Measurements from ENCODE around the gene TUBB.

TUBB gene

GRCh38 chr6:30690403-30691207 lies 29.5 kb upstream of the TUBB start, which contains the start of gene NRM (continued):
- TF ChIP-seq PATZ1 (tag by site-specific recombination; IDR thresholded peaks at IDR 0.05) (peak; percentile 85), ZSCAN30 (tag by site-specific recombination; IDR thresholded peaks at IDR 0.05) (no peak), ZNF362 (tag by site-specific recombination; IDR thresholded peaks at IDR 0.05) (no peak), BCL11B (tag by site-specific recombination; IDR thresholded peaks at IDR 0.05; ENCODE audit: low read depth) (no peak), ZNF335 (tag by site-specific recombination; conservative IDR thresholded peaks at IDR 0.05) (peak; percentile 76), PRDM1 (tag by site-specific recombination; IDR thresholded peaks at IDR 0.05) (no peak), ZNF501 (tag by site-specific recombination; IDR thresholded peaks at IDR 0.05) (no peak), FEZF1 (tag by site-specific recombination; IDR thresholded peaks at IDR 0.05) (no peak), ZNF791 (tag by site-specific recombination; IDR thresholded peaks at IDR 0.05) (no peak), ZNF48 (tag by site-specific recombination; IDR thresholded peaks at IDR 0.05) (no peak), MYNN (tag by site-specific recombination; IDR thresholded peaks at IDR 0.05; ENCODE audit: borderline replicate concordance) (no peak), ZNF610 (tag by site-specific recombination; IDR thresholded peaks at IDR 0.05; ENCODE audit: borderline replicate concordance) (no peak), ZFP41 (tag by site-specific recombination; IDR thresholded peaks at IDR 0.05; ENCODE audit: borderline replicate concordance) (no peak), ZNF704 (tag by site-specific recombination; IDR thresholded peaks at IDR 0.05) (no peak), ZNF777 (tag by site-specific recombination; IDR thresholded peaks at IDR 0.05; ENCODE audit: borderline replicate concordance) (no peak), ZNF23 (tag by site-specific recombination; IDR thresholded peaks at IDR 0.05; ENCODE audit: borderline replicate concordance) (no peak), GLI4 (tag by site-specific recombination; IDR thresholded peaks at IDR 0.05) (no peak), ZNF677 (tag by site-specific recombination; IDR thresholded peaks at IDR 0.05) (no peak), ZNF624 (tag by site-specific recombination; IDR thresholded peaks at IDR 0.05) (no peak), ZNF16 (tag by site-specific recombination; IDR thresholded peaks at IDR 0.05; ENCODE audit: low read depth) (no peak), ZNF214 (tag by site-specific recombination; IDR thresholded peaks at IDR 0.05; ENCODE audit: borderline replicate concordance) (no peak), ZNF560 (tag by site-specific recombination; IDR thresholded peaks at IDR 0.05; ENCODE audit: borderline replicate concordance) (no peak), ZNF366 (tag by site-specific recombination; conservative IDR thresholded peaks at IDR 0.05) (peak; percentile 96), ZNF621 (tag by site-specific recombination; IDR thresholded peaks at IDR 0.05) (no peak), SP3 (tag by site-specific recombination; IDR thresholded peaks at IDR 0.05) (peak; percentile 98), ZNF596 (tag by site-specific recombination; IDR thresholded peaks at IDR 0.05) (no peak), ZBTB10 (tag by site-specific recombination; IDR thresholded peaks at IDR 0.05) (no peak), ZNF311 (tag by site-specific recombination; IDR thresholded peaks at IDR 0.05; ENCODE audit: borderline replicate concordance) (no peak), BCL6B (tag by site-specific recombination; IDR thresholded peaks at IDR 0.05) (no peak), ZIC2 (tag by site-specific recombination; IDR thresholded peaks at IDR 0.05) (peak; percentile 53)
